GM20431 (cell line): ENCODE results near the gene BDNF.
"Not testable (repeated sequence)": the region's sequence is repeated elsewhere in the genome, so short reads cannot be mapped to it uniquely, and the experiment has no call there.

Source experiments
- in situ Hi-C: fragments of 300-500 bp; cut with MseI, MboI; formaldehyde crosslinking; loops from one replicate; pipeline ENCODE4 v1.15.0; 2020; ENCODE audit warnings: low sequenced_read_pairs; ENCODE audit not compliant: unreplicated experiment

Gene BDNF

GRCh38 chr11:27634776-27635175, 65.5 kb downstream of the BDNF start:
- in situ Hi-C loops = not testable (repeated sequence)

GRCh38 chr11:27634282-27634681, 66.0 kb downstream of the BDNF start:
- in situ Hi-C loops = not testable (repeated sequence)

GRCh38 chr11:27629023-27629422, 71.2 kb downstream of the BDNF start:
- in situ Hi-C loops = not testable (repeated sequence)

GRCh38 chr11:27627979-27628378, 72.3 kb downstream of the BDNF start:
- in situ Hi-C loops = no loop called here

- in situ Hi-C loops = no loop called here
Measured at GRCh38 chr11:27626938-27627586, 73.2 kb downstream of the BDNF start.

GRCh38 chr11:27626269-27626937, 73.9 kb downstream of the BDNF start:
- in situ Hi-C loops = no loop called here

- in situ Hi-C loops = no loop called here
Measured at GRCh38 chr11:27625347-27625912, 74.8 kb downstream of the BDNF start.

GRCh38 chr11:27623945-27624523, 76.2 kb downstream of the BDNF start:
- in situ Hi-C loops = no loop called here

- in situ Hi-C loops = no loop called here
Measured at GRCh38 chr11:27622541-27623300, 77.5 kb downstream of the BDNF start.

GRCh38 chr11:27621405-27622161, 78.7 kb downstream of the BDNF start:
- in situ Hi-C loops = no loop called here

- in situ Hi-C loops = no loop called here
Measured at GRCh38 chr11:27619763-27620335, 80.4 kb downstream of the BDNF start.

GRCh38 chr11:27619039-27619574, 81.1 kb downstream of the BDNF start:
- in situ Hi-C loops = no loop called here

GRCh38 chr11:27618281-27618915, 81.9 kb downstream of the BDNF start:
- in situ Hi-C loops = no loop called here

GRCh38 chr11:27616711-27617110, 83.5 kb downstream of the BDNF start:
- in situ Hi-C loops = no loop called here

- in situ Hi-C loops = no loop called here
Measured at GRCh38 chr11:27615833-27616232, 84.4 kb downstream of the BDNF start.

- in situ Hi-C loops = no loop called here
Measured at GRCh38 chr11:27614092-27614491, 86.2 kb downstream of the BDNF start.

GRCh38 chr11:27612932-27613880, 87.0 kb downstream of the BDNF start:
- in situ Hi-C loops = no loop called here
